Type B pancreatic cell (in vitro differentiated cells): ENCODE measurements around the gene RAB30. TPM values are rescaled to one million over a fixed set of nuclear protein-coding genes. Genes with fewer than 3 reads are reported as not detected.
A peak's percentile ranks its signal among the peaks of the same experiment; 100 is the strongest.

Experiments used
- DNase-seq: peaks from one replicate; pipeline ENCODE4 v3.0.0; 2021; ENCODE audit warnings: mixed read lengths; ENCODE audit not compliant: unreplicated experiment; ENCODE audit errors: extremely low spot score
- H3K27ac Mint-ChIP-seq: 2 replicates; pipeline ENCODE4 v1.8.0; 2021; ENCODE audit warnings: mild to moderate bottlenecking, mixed read lengths
- H3K27me3 Mint-ChIP-seq: 2 replicates; pipeline ENCODE4 v1.8.0; 2021; ENCODE audit warnings: mixed read lengths
- H3K36me3 Mint-ChIP-seq: 2 replicates; pipeline ENCODE4 v1.8.0; 2021; ENCODE audit warnings: mixed read lengths
- H3K4me1 Mint-ChIP-seq: one replicate; pipeline ENCODE4 v1.8.0; 2021; ENCODE audit warnings: mixed read lengths; ENCODE audit not compliant: unreplicated experiment
- H3K4me3 Mint-ChIP-seq: 2 replicates; pipeline ENCODE4 v1.8.0; 2021; ENCODE audit warnings: mild to moderate bottlenecking, mixed read lengths
- H3K9me3 Mint-ChIP-seq: 2 replicates; pipeline ENCODE4 v1.8.0; 2021; ENCODE audit warnings: mixed read lengths
- CTCF ChIP-seq: fragments of 200-600 bp; sonication (generic); conservative IDR thresholded peaks from 2 replicates; pipeline ENCODE4 v1.5.0; 2021; ENCODE audit warnings: antibody characterized with exemption, mild to moderate bottlenecking
- total RNA-seq: library from RNA; stranded (reverse); gene quantifications from 2 replicates; pipeline ENCODE4 v1.2.1, GENCODE V29; 2021; ENCODE audit warnings: low replicate concordance

RAB30 gene
- total RNA-seq, 1 donor from 2014 or later: 13.8 TPM

DNA sequence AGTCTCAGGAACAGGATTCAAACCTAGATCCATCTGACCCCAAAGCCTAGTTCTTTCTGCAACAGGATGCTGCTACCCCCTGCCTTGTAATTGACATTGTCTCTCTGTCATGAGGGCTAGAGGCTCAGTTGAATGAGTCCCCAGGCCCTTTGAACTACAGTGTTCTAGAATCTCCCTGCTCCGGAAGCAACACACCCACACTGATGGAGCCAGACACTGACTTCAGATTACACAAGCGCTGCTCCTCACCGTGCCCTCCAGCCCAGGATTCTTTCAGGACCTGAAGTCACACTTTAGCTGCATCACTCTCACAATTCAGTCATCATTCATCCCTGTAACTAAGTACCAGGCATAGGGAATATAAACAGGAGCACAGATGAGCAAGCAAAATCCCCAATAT lies 69.6 kb downstream of the RAB30 start:
- no peak for TF ChIP-seq CTCF
- H3K9me3 Mint-ChIP-seq: no peaks in the 10 kb centered on the region
- no peaks in the 10 kb centered on the region for H3K36me3 Mint-ChIP-seq
- H3K27me3 Mint-ChIP-seq: no peaks in the 10 kb centered on the region
- peak overlapping the region; percentile 4 for H3K27ac Mint-ChIP-seq
- H3K4me3 Mint-ChIP-seq: no peak overlapping the region
- H3K4me1 Mint-ChIP-seq: peaks cover 31% of the 10 kb centered on the region
- DNase-seq: no peak

DNA sequence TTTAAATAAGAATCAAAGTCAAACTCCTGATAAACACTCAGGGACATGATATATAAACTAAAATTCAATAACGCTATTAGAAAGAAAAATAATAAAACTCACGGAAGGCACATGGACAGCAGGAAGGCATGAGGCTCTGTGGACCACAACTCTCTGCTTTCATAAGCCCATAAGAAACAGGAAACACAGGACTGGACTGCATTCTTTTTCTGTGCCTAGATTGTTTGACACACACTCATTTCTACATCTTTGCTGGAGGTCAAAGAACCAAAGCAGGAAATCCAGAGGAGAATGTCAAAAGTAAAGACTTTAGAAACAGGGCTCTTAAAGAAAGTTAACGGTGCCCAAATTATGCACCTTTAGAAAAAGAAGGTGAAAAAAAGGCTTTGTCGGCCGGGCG lies 71.3 kb downstream of the RAB30 start:
- no peaks in the 10 kb centered on the region for H3K36me3 Mint-ChIP-seq
- peak overlapping the region; percentile 79 for H3K27ac Mint-ChIP-seq
- TF ChIP-seq CTCF: no peak

DNA sequence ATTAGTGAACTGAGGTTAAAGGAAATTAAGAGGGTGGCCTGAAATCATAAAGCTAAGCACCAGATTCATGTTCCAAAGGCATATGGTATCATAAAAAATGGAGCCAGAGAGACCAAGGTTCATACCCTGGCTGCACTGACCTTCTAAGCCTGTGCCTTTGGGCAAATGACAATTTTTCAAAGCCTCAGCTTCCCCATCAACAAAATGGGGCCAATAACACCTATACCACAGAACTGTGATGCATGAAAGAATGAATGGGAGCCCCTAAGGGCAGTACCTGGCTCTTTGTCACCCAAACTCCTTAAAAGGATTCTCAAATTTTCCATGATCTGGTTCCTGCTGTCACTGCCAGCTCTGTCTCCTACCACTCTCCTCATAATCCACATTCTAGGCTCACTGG lies 72.5 kb downstream of the RAB30 start:
- Mint-ChIP-seq H3K27ac (no peak overlapping the region), H3K36me3 (no peaks in the 10 kb centered on the region)

More for the DNA sequence above, 71.3 kb downstream of the RAB30 start:
- DNase-seq: no peak
- Mint-ChIP-seq H3K9me3 (no peaks in the 10 kb centered on the region), H3K27me3 (no peaks in the 10 kb centered on the region), H3K4me3 (peak overlapping the region; percentile 18), H3K4me1 (peaks cover 39% of the 10 kb centered on the region)

GRCh38 chr11:82998697-82999096 lies 73.0 kb downstream of the RAB30 start:
- Mint-ChIP-seq H3K4me3 (no peak overlapping the region), H3K9me3 (no peaks in the 10 kb centered on the region), H3K27me3 (no peaks in the 10 kb centered on the region), H3K27ac (no peak overlapping the region), H3K4me1 (peaks cover 41% of the 10 kb centered on the region), H3K36me3 (no peaks in the 10 kb centered on the region)
- no peak for DNase-seq
- TF ChIP-seq CTCF: no peak

More for the DNA sequence above, 72.5 kb downstream of the RAB30 start:
- Mint-ChIP-seq H3K9me3 (no peaks in the 10 kb centered on the region), H3K4me3 (no peak overlapping the region), H3K27me3 (no peaks in the 10 kb centered on the region), H3K4me1 (peaks cover 39% of the 10 kb centered on the region)
- no peak for DNase-seq
- TF ChIP-seq CTCF: no peak

DNA sequence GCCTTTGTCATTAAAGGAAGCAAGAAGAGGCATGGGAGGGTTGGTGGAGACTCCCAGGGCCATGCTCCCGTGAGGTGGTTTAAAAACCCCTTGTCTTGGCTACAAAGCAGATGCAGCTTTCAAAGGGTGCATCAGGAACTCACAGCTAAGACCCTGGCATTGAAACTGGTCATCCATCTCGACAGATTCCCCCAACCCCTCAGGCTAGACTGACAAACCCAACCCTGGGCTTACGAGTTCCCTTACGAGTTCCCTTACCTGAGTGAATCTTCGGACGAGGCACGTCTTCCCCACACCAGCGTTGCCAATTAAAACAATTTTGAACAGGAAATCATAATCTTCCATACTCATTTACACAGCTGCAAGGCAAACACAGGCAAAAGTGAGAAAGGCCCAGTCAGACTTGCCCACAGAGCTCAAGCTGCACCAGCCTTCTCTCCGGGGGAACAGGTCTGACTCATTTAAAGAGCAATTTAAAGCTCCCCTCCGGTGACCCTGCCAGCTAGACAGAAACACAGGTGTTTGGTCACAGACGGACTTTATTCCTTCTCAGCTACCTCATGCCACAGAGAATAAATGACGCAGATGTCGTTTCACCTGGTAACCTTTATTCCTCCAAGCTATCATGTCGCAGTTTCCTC lies 74.6 kb downstream of the RAB30 start:
- H3K27ac Mint-ChIP-seq: peak overlapping the region; percentile 86
- no peaks in the 10 kb centered on the region for H3K9me3 Mint-ChIP-seq
- H3K4me3 Mint-ChIP-seq: peak overlapping the region; percentile 40
- H3K36me3 Mint-ChIP-seq: peaks cover 3% of the 10 kb centered on the region
- DNase-seq: no peak
- TF ChIP-seq CTCF: no peak
- no peaks in the 10 kb centered on the region for H3K27me3 Mint-ChIP-seq
- H3K4me1 Mint-ChIP-seq: peaks cover 41% of the 10 kb centered on the region
